Mesendoderm (in vitro differentiated cells): Measurements from ENCODE around the gene LYPD8.
"Not testable (repeated sequence)": the region's sequence is repeated elsewhere in the genome, so short reads cannot be mapped to it uniquely, and the experiment has no call there.

ENCODE experiments used
- DNase-seq: peaks from one replicate; pipeline ENCODE4 v3.0.0; 2013
- H2AK5ac ChIP-seq: 2 replicates; pipeline ENCODE4 v1.6.1; 2013; ENCODE audit warnings: low read length, inconsistent platforms
- H2BK120ac ChIP-seq: 2 replicates; pipeline ENCODE4 v1.6.1; 2013; ENCODE audit warnings: low read depth, mild to moderate bottlenecking, low read length, moderate library complexity, mixed read lengths
- H2BK15ac ChIP-seq: replicated peaks from 2 replicates; pipeline ENCODE4 v1.6.1; 2013; ENCODE audit warnings: low read depth, mild to moderate bottlenecking, moderate library complexity
- H2BK5ac ChIP-seq: 2 replicates; pipeline ENCODE4 v1.6.1; 2013; ENCODE audit warnings: low read length, inconsistent platforms
- H3K18ac ChIP-seq: 2 replicates; pipeline ENCODE4 v1.6.1; 2013; ENCODE audit warnings: mild to moderate bottlenecking, low read length, mixed read lengths
- H3K23ac ChIP-seq: one replicate; pipeline ENCODE4 v1.6.1; 2013; ENCODE audit warnings: low read length
- H3K27ac ChIP-seq: 2 replicates; pipeline ENCODE4 v1.5.1; 2013; ENCODE audit warnings: low read depth, mild to moderate bottlenecking, inconsistent platforms, low read length, moderate library complexity
- H3K27me3 ChIP-seq: 2 replicates; pipeline ENCODE4 v1.6.1; 2013; ENCODE audit warnings: low read length, control low read depth, mild to moderate bottlenecking, inconsistent platforms; ENCODE audit not compliant: insufficient read depth, poor library complexity
- H3K36me3 ChIP-seq: 2 replicates; pipeline ENCODE4 v1.6.1; 2013; ENCODE audit warnings: low read length, inconsistent platforms; ENCODE audit not compliant: control insufficient read depth, insufficient read depth
- H3K4ac ChIP-seq: one replicate; pipeline ENCODE4 v1.6.1; 2013; ENCODE audit warnings: low read depth, mild to moderate bottlenecking, low read length, moderate library complexity
- H3K4me1 ChIP-seq: 2 replicates; pipeline ENCODE4 v1.6.1; 2013; ENCODE audit warnings: low read depth, low read length, inconsistent platforms; ENCODE audit not compliant: control insufficient read depth
- H3K4me2 ChIP-seq: 2 replicates; pipeline ENCODE4 v1.6.1; 2013; ENCODE audit warnings: low read length
- H3K4me3 ChIP-seq: 2 replicates; pipeline ENCODE4 v1.5.1; 2013; ENCODE audit warnings: mild to moderate bottlenecking, low read length
- H3K56ac ChIP-seq: one replicate; pipeline ENCODE4 v1.6.1; 2013; ENCODE audit warnings: low read length
- H3K79me1 ChIP-seq: 2 replicates; pipeline ENCODE4 v1.6.1; 2013; ENCODE audit warnings: low read length, inconsistent platforms
- H3K79me2 ChIP-seq: 2 replicates; pipeline ENCODE4 v1.6.1; 2013; ENCODE audit warnings: mild to moderate bottlenecking, low read length; ENCODE audit not compliant: control insufficient read depth, insufficient read depth
- H3K9ac ChIP-seq: 2 replicates; pipeline ENCODE4 v1.6.1; 2013; ENCODE audit warnings: low read length, inconsistent platforms
- H4K5ac ChIP-seq: one replicate; pipeline ENCODE4 v1.6.1; 2013; ENCODE audit warnings: low read length
- H4K8ac ChIP-seq: one replicate; pipeline ENCODE4 v1.6.1; 2013; ENCODE audit warnings: low read depth, mild to moderate bottlenecking, control low read depth, low read length, moderate library complexity
- WGBS: extraction: QIAGEN DNeasy Blood & Tissue Kit; methylation state at CpG from one replicate; pipeline ENCODE4 v1.1.7; 2013; ENCODE audit warnings: low lambda C conversion rate, missing lambda C conversion rate; ENCODE audit not compliant: insufficient coverage; ENCODE audit errors: extremely low coverage; 5-methylcytosine and 5-hydroxymethylcytosine counted together

LYPD8 gene

DNA sequence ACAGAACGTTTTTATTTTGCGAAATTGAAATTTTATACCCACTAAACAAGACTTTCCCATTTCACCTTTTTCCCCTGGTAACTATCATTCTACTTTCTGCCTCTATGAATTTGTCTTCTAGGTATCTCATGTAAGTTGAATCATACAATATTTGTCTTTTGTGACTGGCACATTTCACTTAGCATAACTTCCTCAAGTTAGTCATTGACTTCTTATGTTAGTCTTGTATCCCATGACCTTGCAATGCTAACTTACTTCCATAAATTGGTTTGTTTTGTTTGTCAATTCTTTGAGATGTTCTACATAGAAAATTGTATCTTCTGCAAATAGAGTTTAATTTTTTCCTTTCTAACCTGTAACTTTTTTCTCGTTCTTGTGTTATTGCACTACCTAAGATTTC is 43.2 kb upstream of the LYPD8 start:
- Histone ChIP-seq H3K4me3 (no peak overlapping the region), H3K79me1 (no peaks in the 10 kb centered on the region), H3K4me2 (no peak overlapping the region), H2BK5ac (no peak overlapping the region), H3K4me1 (no peaks in the 10 kb centered on the region), H3K4ac (no peak overlapping the region), H2AK5ac (no peak overlapping the region), H3K23ac (no peak overlapping the region), H4K8ac (no peak overlapping the region), H3K36me3 (no peaks in the 10 kb centered on the region), H2BK120ac (no peak overlapping the region), H3K27me3 (no peaks in the 10 kb centered on the region), H3K27ac (no peak overlapping the region), H4K5ac (no peak overlapping the region), H3K79me2 (no peaks in the 10 kb centered on the region), H3K18ac (no peak overlapping the region), H3K9ac (no peak overlapping the region), H3K56ac (no peak overlapping the region), H2BK15ac (no peak overlapping the region)
- no peak for DNase-seq
- no CpG with 5 or more reads among the region's 3 CpGs for WGBS

DNA sequence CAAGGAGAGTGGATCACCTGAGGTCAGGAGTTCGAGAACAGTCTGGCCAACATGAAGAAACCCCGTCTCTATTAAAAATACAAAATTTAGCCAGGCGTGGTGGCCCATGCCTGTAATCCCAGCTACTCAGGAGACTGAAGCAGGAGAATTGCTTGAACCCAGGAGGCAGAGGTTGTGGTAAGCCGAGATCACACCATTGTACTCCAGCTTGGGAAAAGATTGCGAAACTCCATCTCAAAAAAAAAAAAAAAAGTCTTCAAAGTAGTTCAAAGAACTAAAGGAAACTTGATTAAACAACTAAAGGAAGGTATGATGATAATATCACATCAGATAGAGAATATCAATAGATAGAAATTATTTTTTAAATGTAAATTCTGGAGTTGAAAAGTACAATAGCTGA is 39.1 kb upstream of the LYPD8 start:
- not testable (repeated sequence) for H4K5ac ChIP-seq, H2BK5ac ChIP-seq, H3K4ac ChIP-seq, H3K23ac ChIP-seq, H3K9ac ChIP-seq, H3K4me2 ChIP-seq, H2BK120ac ChIP-seq, H2AK5ac ChIP-seq, H3K79me2 ChIP-seq, H3K27ac ChIP-seq, H3K27me3 ChIP-seq, H3K4me3 ChIP-seq, H3K36me3 ChIP-seq, H3K4me1 ChIP-seq, H2BK15ac ChIP-seq, H3K79me1 ChIP-seq, DNase-seq, H4K8ac ChIP-seq, H3K18ac ChIP-seq, H3K56ac ChIP-seq
- no CpG with 5 or more reads among the region's 5 CpGs for WGBS

DNA sequence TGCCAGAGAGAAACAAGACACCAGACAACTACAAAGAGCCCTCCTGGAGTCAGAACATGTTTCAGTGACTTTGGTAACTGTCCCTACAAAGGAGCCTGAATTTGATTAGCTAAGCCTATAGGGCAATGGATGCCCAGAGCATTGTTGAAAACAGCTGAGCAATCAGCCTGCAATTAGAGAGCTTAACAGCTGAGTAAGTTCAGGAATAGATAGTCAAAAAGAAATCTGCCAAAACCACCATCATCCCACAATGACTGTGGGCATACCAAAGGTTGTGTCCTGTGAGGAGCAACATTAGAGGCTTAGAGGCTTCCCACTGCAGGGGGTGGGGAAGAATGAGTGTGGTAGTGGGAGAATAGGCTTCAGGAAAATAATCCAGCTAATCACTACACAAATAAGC is 38.0 kb upstream of the LYPD8 start:
- H3K79me1 ChIP-seq = no peaks in the 10 kb centered on the region
- H2BK5ac ChIP-seq = no peak overlapping the region
- H3K79me2 ChIP-seq = no peaks in the 10 kb centered on the region
- no peak overlapping the region for H3K23ac ChIP-seq
- no peak overlapping the region for H3K9ac ChIP-seq
- no peak overlapping the region for H3K56ac ChIP-seq
- no peak overlapping the region for H3K4me2 ChIP-seq
- H2BK15ac ChIP-seq = no peak overlapping the region
- H3K27ac ChIP-seq = no peak overlapping the region
- H2AK5ac ChIP-seq = no peak overlapping the region
- H3K18ac ChIP-seq = no peak overlapping the region
- H3K4me1 ChIP-seq = no peaks in the 10 kb centered on the region
- H4K8ac ChIP-seq = no peak overlapping the region
- no peak overlapping the region for H3K4me3 ChIP-seq
- no peak overlapping the region for H3K4ac ChIP-seq
- no peak overlapping the region for H4K5ac ChIP-seq
- no peak overlapping the region for H2BK120ac ChIP-seq
- DNase-seq = no peak
- H3K27me3 ChIP-seq = no peaks in the 10 kb centered on the region
- no peaks in the 10 kb centered on the region for H3K36me3 ChIP-seq

DNA sequence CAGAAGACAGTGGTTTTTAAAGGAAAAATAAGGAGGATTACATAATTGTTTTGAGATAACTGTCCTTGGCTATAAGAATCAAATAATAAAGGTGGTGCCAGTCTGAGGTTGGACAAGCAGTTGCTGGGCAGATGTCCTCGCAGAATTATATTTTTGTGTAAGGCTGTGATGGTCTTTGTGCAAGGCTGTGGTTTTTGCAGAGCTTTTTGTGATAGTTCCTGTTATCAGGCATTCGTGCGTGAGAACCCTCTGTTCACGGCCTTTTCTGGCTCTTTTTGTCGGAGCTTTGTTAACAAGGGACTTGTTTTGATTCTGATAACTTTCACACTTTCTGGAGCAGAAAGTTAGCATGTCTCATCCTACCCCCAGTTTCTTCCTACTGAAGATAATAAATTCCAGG is 36.8 kb upstream of the LYPD8 start:
- Histone ChIP-seq H3K36me3 (no peaks in the 10 kb centered on the region), H3K27ac (no peak overlapping the region), H3K79me1 (no peaks in the 10 kb centered on the region), H3K27me3 (no peaks in the 10 kb centered on the region), H3K23ac (no peak overlapping the region), H3K4ac (no peak overlapping the region), H2BK5ac (no peak overlapping the region), H2BK15ac (no peak overlapping the region), H3K4me1 (no peaks in the 10 kb centered on the region), H3K18ac (no peak overlapping the region), H4K5ac (no peak overlapping the region), H2BK120ac (no peak overlapping the region), H3K4me3 (no peak overlapping the region), H3K9ac (no peak overlapping the region), H3K4me2 (no peak overlapping the region), H3K56ac (no peak overlapping the region), H3K79me2 (no peaks in the 10 kb centered on the region), H4K8ac (no peak overlapping the region), H2AK5ac (no peak overlapping the region)
- no CpG with 5 or more reads among the region's 5 CpGs for WGBS
- DNase-seq = no peak

DNA sequence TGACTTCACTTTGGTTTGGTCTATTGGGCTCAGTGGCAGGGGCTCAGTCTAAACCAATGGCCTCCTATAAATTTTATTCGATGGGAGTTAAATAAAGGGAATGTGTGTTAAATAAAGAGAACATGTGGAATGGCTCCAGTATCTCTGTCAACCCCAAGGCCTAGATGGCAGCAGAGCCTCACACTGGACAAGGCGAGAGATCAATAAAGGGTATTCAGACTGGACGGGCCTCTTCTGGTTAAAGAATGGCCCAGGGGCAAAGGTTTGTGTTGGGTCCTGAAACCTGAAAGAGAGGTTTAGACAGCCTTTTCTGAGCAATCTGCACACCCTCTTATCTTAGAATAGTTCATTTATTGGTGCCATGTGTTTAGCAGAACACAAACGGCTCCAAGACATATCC is 35.5 kb upstream of the LYPD8 start:
- no peak for DNase-seq
- Histone ChIP-seq H3K79me2 (no peaks in the 10 kb centered on the region), H4K8ac (no peak overlapping the region), H3K4ac (no peak overlapping the region), H2BK5ac (no peak overlapping the region), H3K79me1 (no peaks in the 10 kb centered on the region), H2BK120ac (no peak overlapping the region), H3K27ac (no peak overlapping the region), H2AK5ac (no peak overlapping the region), H3K9ac (no peak overlapping the region), H3K27me3 (no peaks in the 10 kb centered on the region), H3K36me3 (no peaks in the 10 kb centered on the region), H3K4me2 (no peak overlapping the region), H3K56ac (no peak overlapping the region), H3K4me3 (no peak overlapping the region), H3K4me1 (no peaks in the 10 kb centered on the region), H2BK15ac (no peak overlapping the region), H3K23ac (no peak overlapping the region), H3K18ac (no peak overlapping the region), H4K5ac (no peak overlapping the region)
- WGBS = 100% methylated on average over 1 of the region's 4 CpGs

DNA sequence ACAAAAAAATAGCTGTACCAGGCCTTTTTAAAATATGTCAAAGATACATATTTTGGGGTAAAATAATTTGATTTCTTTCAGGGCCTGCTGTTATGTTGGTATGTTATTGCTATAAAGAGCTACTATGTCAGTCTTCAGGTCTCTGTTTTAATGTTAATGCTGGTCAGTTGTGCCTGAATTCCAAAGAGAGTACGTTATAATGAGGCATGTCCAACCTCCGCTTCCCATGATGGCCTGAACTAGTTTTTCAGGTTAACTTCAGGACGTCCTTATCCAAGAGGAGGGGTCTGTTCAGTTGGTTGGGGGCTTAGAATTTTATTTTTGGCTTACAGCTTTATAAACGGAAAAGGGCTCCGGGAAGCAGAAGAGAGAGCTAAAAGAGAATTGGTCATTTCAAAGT is 34.9 kb upstream of the LYPD8 start:
- H3K79me1 ChIP-seq = no peaks in the 10 kb centered on the region
- H2AK5ac ChIP-seq = no peak overlapping the region
- no peak overlapping the region for H3K18ac ChIP-seq
- no peak overlapping the region for H3K27ac ChIP-seq
- H2BK15ac ChIP-seq = no peak overlapping the region
- H3K4ac ChIP-seq = no peak overlapping the region
- H3K79me2 ChIP-seq = no peaks in the 10 kb centered on the region
- no peaks in the 10 kb centered on the region for H3K36me3 ChIP-seq
- H3K23ac ChIP-seq = no peak overlapping the region
- no peak overlapping the region for H3K4me3 ChIP-seq
- no peak overlapping the region for H2BK120ac ChIP-seq
- no peak overlapping the region for H3K4me2 ChIP-seq
- no peak overlapping the region for H2BK5ac ChIP-seq
- no peak overlapping the region for H3K9ac ChIP-seq
- H3K27me3 ChIP-seq = no peaks in the 10 kb centered on the region
- H4K5ac ChIP-seq = no peak overlapping the region
- WGBS = no CpG with 5 or more reads among the region's 5 CpGs
- DNase-seq = no peak
- H3K4me1 ChIP-seq = no peaks in the 10 kb centered on the region
- no peak overlapping the region for H3K56ac ChIP-seq
- no peak overlapping the region for H4K8ac ChIP-seq
